HG03060 (cell line): ENCODE results near the gene SLC10A7.

Experiments
- ATAC-seq: cut with Tn5 transposase; IDR thresholded peaks from one replicate; pipeline ENCODE4 v1.9.1; 2021; ENCODE audit warnings: low read depth, moderate number of reproducible peaks; ENCODE audit not compliant: unreplicated experiment

The SLC10A7 gene

DNA sequence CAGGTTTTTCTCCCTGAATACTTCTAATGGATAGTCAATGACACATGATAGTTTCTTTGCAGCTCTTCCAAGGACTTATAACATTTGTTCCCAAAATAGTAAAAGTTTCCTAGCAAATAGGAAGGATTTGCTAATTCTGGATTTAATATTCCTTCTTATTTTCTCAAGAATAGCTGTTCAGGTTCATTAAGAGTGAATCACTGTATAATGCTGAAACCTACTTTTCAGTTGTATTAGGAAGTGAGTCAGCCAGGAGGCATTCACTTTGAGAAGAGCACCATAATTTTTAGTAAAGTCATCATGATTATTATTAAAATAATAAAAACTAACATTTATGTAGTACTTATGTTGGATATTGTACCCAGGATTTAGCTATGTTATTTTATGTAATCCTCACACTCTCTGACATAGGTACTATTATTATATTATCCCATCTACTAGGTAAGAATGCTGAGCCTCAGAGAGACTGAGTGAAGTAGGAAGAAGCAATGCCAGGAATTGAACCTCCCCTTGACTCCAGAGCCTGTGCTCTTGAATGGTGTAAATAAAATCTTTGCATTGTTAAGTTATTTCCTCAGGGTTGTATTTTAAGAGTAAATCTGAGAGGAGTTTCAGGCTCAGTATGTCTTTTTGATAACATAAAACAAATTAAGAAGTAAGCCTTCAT lies 192.6 kb downstream of the SLC10A7 start:
- no peak for ATAC-seq

- ATAC-seq, result no peak
These were observed 193.7 kb downstream of the SLC10A7 start for GRCh38 chr4:146327859-146328650.

DNA sequence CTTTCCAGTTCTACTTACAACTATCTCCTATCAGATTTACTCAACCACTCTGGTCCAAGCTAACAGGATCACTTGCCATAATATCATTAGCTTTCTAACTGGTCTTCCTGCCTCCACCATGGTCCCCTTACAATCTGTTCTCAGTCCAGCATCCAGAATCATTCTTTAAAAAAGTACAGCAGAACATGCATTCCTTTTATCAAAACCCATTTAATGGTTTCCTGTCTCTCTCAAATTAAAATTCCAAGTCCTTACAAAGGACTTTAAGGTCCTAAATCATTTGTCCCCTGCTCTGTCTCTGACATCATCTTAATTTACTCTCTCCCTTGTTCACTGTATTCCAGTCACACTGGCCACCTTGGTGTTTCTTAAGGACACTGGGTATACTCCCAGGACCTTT lies 202.8 kb downstream of the SLC10A7 start:
- ATAC-seq, result no peak

GRCh38 chr4:146317783-146318182 lies 204.0 kb downstream of the SLC10A7 start:
- no peak for ATAC-seq

GRCh38 chr4:146315184-146315583 lies 206.6 kb downstream of the SLC10A7 start:
- no peak for ATAC-seq

- ATAC-seq, result no peak
These were observed 210.3 kb downstream of the SLC10A7 start for GRCh38 chr4:146311238-146311970.

GRCh38 chr4:146310319-146311021 lies 211.3 kb downstream of the SLC10A7 start:
- ATAC-seq, result peak; percentile 80

GRCh38 chr4:146308951-146309350 lies 212.8 kb downstream of the SLC10A7 start:
- no peak for ATAC-seq

DNA sequence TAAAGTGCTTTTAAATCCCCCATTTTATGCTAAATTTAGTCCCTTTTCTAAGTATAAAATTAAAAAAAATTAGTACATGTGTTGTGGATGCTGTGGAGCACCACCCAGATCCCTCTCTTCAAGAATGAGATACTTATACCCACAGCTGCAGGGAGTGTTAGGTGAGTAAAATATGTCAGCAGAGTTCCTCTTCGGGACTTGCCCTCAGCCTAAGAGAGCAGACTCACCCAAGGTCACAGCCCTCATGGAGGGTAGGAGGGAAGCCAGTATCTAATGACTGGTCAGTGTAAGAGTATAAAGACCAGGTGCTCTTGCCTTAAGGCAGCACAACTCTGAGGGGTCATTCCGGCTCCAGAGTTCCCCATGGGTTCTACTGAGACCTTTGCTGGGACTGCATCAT lies 218.9 kb downstream of the SLC10A7 start:
- no peak for ATAC-seq

- ATAC-seq, result no peak
These were observed 222.1 kb downstream of the SLC10A7 start for GRCh38 chr4:146299607-146300006.

- no peak for ATAC-seq
These were observed 227.0 kb downstream of the SLC10A7 start for GRCh38 chr4:146294776-146295175.

DNA sequence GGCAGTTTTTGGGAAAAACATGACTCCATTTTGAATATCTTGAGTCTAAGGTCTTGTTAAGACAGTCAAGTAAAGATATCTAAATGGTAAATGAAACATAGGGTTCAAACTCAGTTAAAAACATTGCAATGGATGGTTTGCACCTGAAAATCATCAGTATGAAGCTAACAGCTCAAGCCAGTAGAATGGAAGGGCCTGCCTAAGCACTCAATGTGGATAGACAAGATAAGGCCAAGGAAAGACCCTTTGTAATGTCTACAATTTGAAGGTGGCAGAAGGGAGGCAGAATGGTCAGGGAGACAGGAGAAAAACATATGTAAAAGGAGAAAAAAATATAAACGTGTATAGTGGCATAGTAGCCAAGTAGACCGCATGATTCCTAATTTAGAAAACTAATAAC lies 229.2 kb downstream of the SLC10A7 start:
- no peak for ATAC-seq

- no peak for ATAC-seq
These were observed 230.4 kb downstream of the SLC10A7 start for GRCh38 chr4:146291313-146291712.

DNA sequence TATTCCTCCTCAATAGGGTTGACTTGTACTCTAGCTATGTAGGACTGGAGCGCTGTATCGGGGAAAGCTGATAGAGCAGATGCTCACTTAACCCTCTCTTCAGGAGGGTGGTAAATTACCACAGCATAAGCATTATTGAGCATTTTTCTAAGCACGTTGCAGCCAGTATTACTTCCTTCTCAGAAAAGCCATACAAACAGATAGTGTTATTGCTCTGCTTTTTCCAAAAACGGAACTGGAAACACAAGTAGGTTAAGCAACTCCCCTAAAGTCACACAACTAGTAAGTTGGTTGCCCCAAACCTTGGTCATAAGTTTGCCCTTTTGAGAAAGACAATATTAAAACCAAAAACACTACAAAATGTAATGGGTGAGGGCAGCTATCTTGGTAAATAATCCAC lies 233.5 kb downstream of the SLC10A7 start:
- ATAC-seq, result no peak

DNA sequence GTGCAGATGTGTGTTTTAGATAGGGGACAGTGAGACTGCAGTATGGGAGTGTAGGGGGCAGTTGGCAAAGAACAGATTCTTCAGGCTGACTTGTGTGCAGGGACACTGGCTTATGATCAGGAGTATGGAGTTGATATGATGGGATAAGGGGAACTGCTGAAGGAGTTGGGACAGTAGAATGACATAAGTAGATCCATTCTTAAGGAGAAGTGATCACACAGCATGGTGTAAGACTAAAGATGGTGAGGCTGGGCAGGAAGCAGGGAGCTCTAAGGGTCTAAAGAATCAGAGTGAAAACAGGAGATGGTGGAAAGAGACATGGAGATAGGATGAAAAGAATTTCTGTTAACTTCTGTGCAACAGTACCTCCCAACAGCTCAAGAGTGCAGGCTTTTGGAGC lies 236.7 kb downstream of the SLC10A7 start:
- ATAC-seq, result no peak

- ATAC-seq, result no peak
These were observed 237.7 kb downstream of the SLC10A7 start for GRCh38 chr4:146283758-146284651.

GRCh38 chr4:146282657-146283056 lies 239.1 kb downstream of the SLC10A7 start:
- no peak for ATAC-seq

GRCh38 chr4:146278986-146279385 lies 242.8 kb downstream of the SLC10A7 start:
- ATAC-seq, result no peak

- no peak for ATAC-seq
These were observed 246.4 kb downstream of the SLC10A7 start for GRCh38 chr4:146275370-146275769.

- ATAC-seq, result no peak
These were observed 247.0 kb downstream of the SLC10A7 start for GRCh38 chr4:146274774-146275173.
